Mucosa of descending colon (tissue), 3 donors: ENCODE data around the gene DMRTB1. TPM values are rescaled to one million over a fixed set of nuclear protein-coding genes. Genes with fewer than 3 reads are reported as not detected.

Experiments used
- ATAC-seq: fragments of 200-7000 bp; cut with Tn5 transposase; one replicate; pipeline ENCODE4 v1.9.1; 2020; ENCODE audit warnings: mild to moderate bottlenecking, moderate library complexity
- DNase-seq, 3 donors: peaks; one replicate each; pipeline ENCODE4 v3.0.0-alpha.2; 2020
- H3K36me3 ChIP-seq: fragments of 200-600 bp; one replicate; pipeline ENCODE4 v1.8.0; 2021; ENCODE audit warnings: low read depth, mild to moderate bottlenecking
- H3K4me1 ChIP-seq: fragments of 200-600 bp; one replicate; pipeline ENCODE4 v1.8.0; 2021; ENCODE audit warnings: low read depth, mild to moderate bottlenecking
- H3K4me3 ChIP-seq: fragments of 200-600 bp; one replicate; pipeline ENCODE4 v1.8.0; 2021; ENCODE audit warnings: mild to moderate bottlenecking
- H3K9me3 ChIP-seq: fragments of 200-600 bp; one replicate; pipeline ENCODE4 v1.8.0; 2021; ENCODE audit warnings: mild to moderate bottlenecking
- CTCF ChIP-seq: fragments of 200-600 bp; IDR thresholded peaks from one replicate; pipeline ENCODE4 v1.8.0; 2022; ENCODE audit warnings: antibody characterized with exemption, mild to moderate bottlenecking
- intact Hi-C, 2 donors: fragments of 100-400 bp; cut with DNase I in 1 of 2; cut with micrococcal nuclease in 1 of 2; formaldehyde crosslinking; loops; one replicate each; pipeline versions ENCODE4 v1.11.0 to v1.11.1; 2022; cut with DNase I, micrococcal nuclease
- total RNA-seq, 3 donors: library from RNA; stranded (reverse); fragmentation: NEBNext Ultra II Directional in 2 of 3; extraction: Animal tissue kit (Norgen Biotek cat#: 25700) in 2 of 3; gene quantifications; one replicate each; pipeline versions ENCODE4 v1.2.1 to v1.2.4, GENCODE V29; 2021 to 2023
- donor health status: DM: no; HTN: no; CAD: no; lungs with moderate emphysema.
- donor health status: DM: no; HTN: no; CAD: no.
- donor health status: DM: no; HTN: yes; CAD: no.

DMRTB1 gene
- total RNA-seq, 3 donors from 2014 or later: not detected

GRCh38 chr1:53462193-53462592, 3.0 kb downstream of the DMRTB1 start:
- intact Hi-C loops: no loop called here

GRCh38 chr1:53462769-53463501, 3.7 kb downstream of the DMRTB1 start:
- Histone ChIP-seq H3K36me3 (no peaks in the 10 kb centered on the region), H3K4me3 (no peak overlapping the region), H3K9me3 (no peaks in the 10 kb centered on the region), H3K4me1 (no peaks in the 10 kb centered on the region)
- no peak for TF ChIP-seq CTCF
- ATAC-seq (no peak), DNase-seq (no peak)
- intact Hi-C loops: no loop called here

More at GRCh38 chr1:53462193-53462592, 3.0 kb downstream of the DMRTB1 start:
- DNase-seq (no peak), ATAC-seq (no peak)
- no peak overlapping the region for H3K4me3 ChIP-seq
- H3K36me3 ChIP-seq: no peaks in the 10 kb centered on the region
- TF ChIP-seq CTCF: no peak
- H3K4me1 ChIP-seq: no peaks in the 10 kb centered on the region
- no peaks in the 10 kb centered on the region for H3K9me3 ChIP-seq

- no peak overlapping the region for H3K4me3 ChIP-seq
- DNase-seq: no peak
- TF ChIP-seq CTCF: no peak
- H3K9me3 ChIP-seq: no peaks in the 10 kb centered on the region
- H3K4me1 ChIP-seq: no peaks in the 10 kb centered on the region
- intact Hi-C loops: no loop called here
- ATAC-seq: no peak
- H3K36me3 ChIP-seq: no peaks in the 10 kb centered on the region
These were observed 5.0 kb downstream of the DMRTB1 start for GRCh38 chr1:53463961-53464899.

- DNase-seq: no peak
- H3K4me1 ChIP-seq: no peaks in the 10 kb centered on the region
- H3K9me3 ChIP-seq: no peaks in the 10 kb centered on the region
- no peak for ATAC-seq
- no peak for TF ChIP-seq CTCF
- intact Hi-C loops: no loop called here
- H3K36me3 ChIP-seq: no peaks in the 10 kb centered on the region
- H3K4me3 ChIP-seq: no peak overlapping the region
These were observed 6.1 kb downstream of the DMRTB1 start for GRCh38 chr1:53465023-53465957.

- intact Hi-C loops: no loop called here
- H3K36me3 ChIP-seq: no peaks in the 10 kb centered on the region
- H3K4me3 ChIP-seq: no peak overlapping the region
- no peak for DNase-seq
- H3K4me1 ChIP-seq: no peaks in the 10 kb centered on the region
- no peak for TF ChIP-seq CTCF
- H3K9me3 ChIP-seq: no peaks in the 10 kb centered on the region
- ATAC-seq: no peak
These were observed 8.2 kb downstream of the DMRTB1 start for GRCh38 chr1:53467391-53467790.
